Measurements from ENCODE around the gene TARS2. TPM values are rescaled to one million over a fixed set of nuclear protein-coding genes. Genes with fewer than 3 reads are reported as not detected.

The TARS2 gene
- total RNA-seq, 4 donors from 2014 or later: 5.8 to 19.4 (median 12.8) TPM

DNA sequence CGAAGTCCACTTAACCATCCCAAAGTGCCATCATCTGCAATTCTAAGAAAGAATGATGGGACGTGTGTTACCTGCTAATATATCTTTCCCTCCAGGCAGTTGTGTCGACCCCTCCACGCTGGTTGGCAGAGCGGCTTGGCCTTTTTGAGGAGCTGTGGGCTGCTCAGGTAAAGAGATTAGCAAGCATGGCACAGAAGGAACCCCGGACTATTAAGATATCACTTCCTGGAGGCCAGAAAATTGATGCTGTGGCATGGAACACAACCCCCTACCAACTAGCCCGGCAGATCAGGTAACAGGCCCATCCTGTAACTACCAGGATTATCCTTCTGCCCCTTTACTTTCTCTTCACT lies 520 bp downstream of the TARS2 start:
- intact Hi-C loops (cut with DNase I): no loop called here
- no peaks in the 10 kb centered on the region for H3K27me3 ChIP-seq
- no peaks in the 10 kb centered on the region for H3K9me3 ChIP-seq
- H3K36me3 ChIP-seq: peaks cover 8 to 41% (median 32%) of the 10 kb centered on the region in 4 donors
- peak overlapping the region; percentile 64 to 93 (median 72) for H3K4me3 ChIP-seq
- no peak for DNase-seq (ENCODE audit: extremely low spot score)
- peaks cover 9 to 18% (median 12%) of the 10 kb centered on the region in 4 donors for H3K4me1 ChIP-seq
- TF ChIP-seq POLR2AphosphoS5 (IDR thresholded peaks at IDR 0.05): no peak
- H3K27ac ChIP-seq (replicated peaks in 1 of 4): peak overlapping the region; percentile 72 to 78 (median 76)
- under 1% methylated on average over 7 of the region's 7 CpGs for WGBS

DNA sequence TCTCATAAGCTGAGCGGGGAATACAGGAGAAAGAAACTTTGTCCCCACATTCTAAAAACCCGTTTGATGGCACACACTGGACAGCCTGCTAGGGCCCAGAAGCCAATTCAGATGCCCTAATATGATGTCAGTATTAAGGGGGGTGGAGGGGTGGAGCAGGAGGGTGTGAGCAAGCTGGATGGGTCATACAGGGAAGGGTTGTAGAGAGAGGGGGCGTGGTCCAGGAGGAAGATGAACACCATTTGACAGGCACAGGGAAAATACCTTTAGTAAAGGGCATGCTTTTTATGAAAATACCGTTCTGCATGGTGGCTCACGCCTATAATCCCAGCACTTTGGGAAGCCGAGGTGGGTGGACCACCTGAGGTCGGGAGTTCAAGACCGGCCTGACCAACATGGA lies 6.0 kb downstream of the TARS2 start:
- H3K4me3 ChIP-seq: no peak overlapping the region
- H3K9me3 ChIP-seq: no peaks in the 10 kb centered on the region
- no peaks in the 10 kb centered on the region for H3K27me3 ChIP-seq
- DNase-seq (ENCODE audit: extremely low spot score): no peak
- TF ChIP-seq EP300 (IDR thresholded peaks at IDR 0.05) (no peak), POLR2AphosphoS5 (IDR thresholded peaks at IDR 0.05) (no peak), POLR2A (IDR thresholded peaks at IDR 0.05; ENCODE audit: low read depth) (no peak)
- TF ChIP-seq, protein P1, sequence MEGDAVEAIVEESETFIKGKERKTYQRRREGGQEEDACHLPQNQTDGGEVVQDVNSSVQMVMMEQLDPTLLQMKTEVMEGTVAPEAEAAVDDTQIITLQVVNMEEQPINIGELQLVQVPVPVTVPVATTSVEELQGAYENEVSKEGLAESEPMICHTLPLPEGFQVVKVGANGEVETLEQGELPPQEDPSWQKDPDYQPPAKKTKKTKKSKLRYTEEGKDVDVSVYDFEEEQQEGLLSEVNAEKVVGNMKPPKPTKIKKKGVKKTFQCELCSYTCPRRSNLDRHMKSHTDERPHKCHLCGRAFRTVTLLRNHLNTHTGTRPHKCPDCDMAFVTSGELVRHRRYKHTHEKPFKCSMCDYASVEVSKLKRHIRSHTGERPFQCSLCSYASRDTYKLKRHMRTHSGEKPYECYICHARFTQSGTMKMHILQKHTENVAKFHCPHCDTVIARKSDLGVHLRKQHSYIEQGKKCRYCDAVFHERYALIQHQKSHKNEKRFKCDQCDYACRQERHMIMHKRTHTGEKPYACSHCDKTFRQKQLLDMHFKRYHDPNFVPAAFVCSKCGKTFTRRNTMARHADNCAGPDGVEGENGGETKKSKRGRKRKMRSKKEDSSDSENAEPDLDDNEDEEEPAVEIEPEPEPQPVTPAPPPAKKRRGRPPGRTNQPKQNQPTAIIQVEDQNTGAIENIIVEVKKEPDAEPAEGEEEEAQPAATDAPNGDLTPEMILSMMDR (IDR thresholded peaks at IDR 0.05): no peak
- no peak overlapping the region for H3K27ac ChIP-seq (replicated peaks in 1 of 4)
- H3K4me1 ChIP-seq: peaks cover 3 to 6% (median 5%) of the 10 kb centered on the region in 4 donors
- intact Hi-C loops (cut with DNase I): no loop called here
- peaks cover 24 to 90% (median 78%) of the 10 kb centered on the region in 4 donors for H3K36me3 ChIP-seq
- WGBS: 96% methylated on average over 8 of the region's 8 CpGs

- no peak for DNase-seq (ENCODE audit: extremely low spot score)
- Histone ChIP-seq H3K4me3 (no peak overlapping the region), H3K27ac (replicated peaks in 1 of 4) (no peak overlapping the region), H3K4me1 (no peaks in the 10 kb centered on the region), H3K27me3 (no peaks in the 10 kb centered on the region), H3K36me3 (peaks cover 24 to 97% (median 73%) of the 10 kb centered on the region in 4 donors), H3K9me3 (no peaks in the 10 kb centered on the region)
- WGBS: 97% methylated on average over 10 of the region's 10 CpGs
- intact Hi-C loops (cut with DNase I): no loop called here
- TF ChIP-seq POLR2A (IDR thresholded peaks at IDR 0.05; ENCODE audit: low read depth) (no peak), EP300 (IDR thresholded peaks at IDR 0.05) (no peak), POLR2AphosphoS5 (IDR thresholded peaks at IDR 0.05) (no peak)
- TF ChIP-seq, protein P1 (IDR thresholded peaks at IDR 0.05): no peak
These were observed 11.1 kb downstream of the TARS2 start for GRCh38 chr1:150498342-150498741.

GRCh38 chr1:150505431-150505830 lies 18.2 kb downstream of the TARS2 start:
- no peak overlapping the region for H3K27ac ChIP-seq (replicated peaks in 1 of 4)
- no peak for TF ChIP-seq POLR2AphosphoS5 (IDR thresholded peaks at IDR 0.05)
- TF ChIP-seq POLR2A (IDR thresholded peaks at IDR 0.05; ENCODE audit: low read depth): no peak
- no peak for TF ChIP-seq EP300 (IDR thresholded peaks at IDR 0.05)
- TF ChIP-seq, protein P1 (IDR thresholded peaks at IDR 0.05): no peak
- H3K4me3 ChIP-seq: no peak overlapping the region
- DNase-seq (ENCODE audit: extremely low spot score): no peak
- H3K36me3 ChIP-seq: peaks cover 17 to 64% (median 51%) of the 10 kb centered on the region in 4 donors
- 86% methylated on average over 6 of the region's 6 CpGs for WGBS
- no peaks in the 10 kb centered on the region for H3K27me3 ChIP-seq
- peaks cover 4 to 25% (median 22%) of the 10 kb centered on the region in 4 donors for H3K4me1 ChIP-seq
- H3K9me3 ChIP-seq: no peaks in the 10 kb centered on the region
- intact Hi-C loops (cut with DNase I): no loop called here

GRCh38 chr1:150507912-150508864 lies 21.0 kb downstream of the TARS2 start, which contains the start of gene ECM1:
ECM1 (plus strand) TSS chr1:150508109; CDS start chr1:150508210, 101 bp downstream.
- Histone ChIP-seq H3K4me1 (peaks cover 4 to 25% (median 22%) of the 10 kb centered on the region in 4 donors), H3K36me3 (peaks cover 17 to 58% (median 54%) of the 10 kb centered on the region in 4 donors), H3K27ac (replicated peaks in 1 of 4) (peak within 1 kb of the TSS; percentile 52 to 75 (median 62)), H3K4me3 (peak within 1 kb of the TSS; percentile 18 to 53 (median 28)), H3K9me3 (no peaks in the 10 kb centered on the region), H3K27me3 (no peaks in the 10 kb centered on the region)
- intact Hi-C loops (cut with DNase I): no loop called here
- 51% methylated on average over 6 of the region's 7 CpGs for WGBS
- no peak for DNase-seq (ENCODE audit: extremely low spot score)
- TF ChIP-seq EP300 (IDR thresholded peaks at IDR 0.05): no peak
- TF ChIP-seq POLR2AphosphoS5 (IDR thresholded peaks at IDR 0.05): peak; percentile 43 to 69

Data from esophagus muscularis mucosa (tissue), 4 donors.